Measurements from ENCODE around the gene LPCAT4. TPM values are rescaled to one million over a fixed set of nuclear protein-coding genes. Genes with fewer than 3 reads are reported as not detected.
"Not testable (repeated sequence)": the region's sequence is repeated elsewhere in the genome, so short reads cannot be mapped to it uniquely, and the experiment has no call there.

LPCAT4 gene
- 82.4 TPM for total RNA-seq
- long read RNA-seq, transcript LPCAT4-201 (14 exons, 2,262 nt), result major isoform, 62 of 105 reads
- long read RNA-seq, partial matches to known transcripts, result 30 of 105 reads
- long read RNA-seq, other reads (novel, unspliced or antisense), result 12 of 105 reads

- intact Hi-C loops (cut with DNase I), result loop anchor here (1.0 to 10.0 kb wide), 2 partner anchors 24 to 123 kb away; partner anchors contain the start of genes NOP10 and NUTM1
- ATAC-seq (ENCODE audit: poor library complexity), result peak; percentile 96
- DNase-seq, result peak; percentile 94
These were observed at the start of gene LPCAT4 for GRCh38 chr15:34367101-34368081. Gene LPCAT4, minus strand, starts transcription at chr15:34367196. Its CDS starts 96 bp downstream, at chr15:34367100.

GRCh38 chr15:34409511-34409910, 42.5 kb upstream of the LPCAT4 start:
- intact Hi-C loops (cut with DNase I); DNase-seq; ATAC-seq (ENCODE audit: poor library complexity): not testable (repeated sequence)

GRCh38 chr15:34408973-34409372, 42.0 kb upstream of the LPCAT4 start:
- DNase-seq; ATAC-seq (ENCODE audit: poor library complexity); intact Hi-C loops (cut with DNase I): not testable (repeated sequence)

GRCh38 chr15:34403899-34404298, 36.9 kb upstream of the LPCAT4 start:
- ATAC-seq (ENCODE audit: poor library complexity); DNase-seq; intact Hi-C loops (cut with DNase I): not testable (repeated sequence)

- intact Hi-C loops (cut with DNase I); ATAC-seq (ENCODE audit: poor library complexity); DNase-seq: not testable (repeated sequence)
These were observed 36.2 kb upstream of the LPCAT4 start for GRCh38 chr15:34403160-34403598.

GRCh38 chr15:34397637-34398259, 30.8 kb upstream of the LPCAT4 start:
- DNase-seq; intact Hi-C loops (cut with DNase I); ATAC-seq (ENCODE audit: poor library complexity): not testable (repeated sequence)

GRCh38 chr15:34392981-34393380, 26.0 kb upstream of the LPCAT4 start:
- ATAC-seq (ENCODE audit: poor library complexity); intact Hi-C loops (cut with DNase I); DNase-seq: not testable (repeated sequence)

GRCh38 chr15:34389594-34390086, 22.6 kb upstream of the LPCAT4 start:
- DNase-seq; intact Hi-C loops (cut with DNase I); ATAC-seq (ENCODE audit: poor library complexity): not testable (repeated sequence)

GRCh38 chr15:34381829-34382521, 15.0 kb upstream of the LPCAT4 start:
- DNase-seq; intact Hi-C loops (cut with DNase I): not testable (repeated sequence)
- ATAC-seq (ENCODE audit: poor library complexity), result peak; percentile 70

GRCh38 chr15:34380491-34380890, 13.5 kb upstream of the LPCAT4 start:
- ATAC-seq (ENCODE audit: poor library complexity); intact Hi-C loops (cut with DNase I); DNase-seq: not testable (repeated sequence)

- intact Hi-C loops (cut with DNase I), result no loop called here
- ATAC-seq (ENCODE audit: poor library complexity) (no peak), DNase-seq (no peak)
These were observed 9.9 kb upstream of the LPCAT4 start for GRCh38 chr15:34376856-34377255.

- ATAC-seq (ENCODE audit: poor library complexity); DNase-seq; intact Hi-C loops (cut with DNase I): not testable (repeated sequence)
These were observed 8.5 kb upstream of the LPCAT4 start for GRCh38 chr15:34375541-34375940.

GRCh38 chr15:34374816-34375215, 7.8 kb upstream of the LPCAT4 start:
- ATAC-seq (ENCODE audit: poor library complexity), result no peak
- intact Hi-C loops (cut with DNase I), result no loop called here
- no peak for DNase-seq

- ATAC-seq (ENCODE audit: poor library complexity) (no peak), DNase-seq (no peak)
- intact Hi-C loops (cut with DNase I), result no loop called here
These were observed 7.0 kb upstream of the LPCAT4 start for GRCh38 chr15:34373951-34374350.

- no peak for DNase-seq
- intact Hi-C loops (cut with DNase I), result no loop called here
- no peak for ATAC-seq (ENCODE audit: poor library complexity)
These were observed 3.6 kb upstream of the LPCAT4 start for GRCh38 chr15:34370643-34371042.

- intact Hi-C loops (cut with DNase I), result no loop called here
- DNase-seq (no peak), ATAC-seq (ENCODE audit: poor library complexity) (no peak)
These were observed 3.1 kb upstream of the LPCAT4 start for GRCh38 chr15:34370129-34370528.

GRCh38 chr15:34366271-34367065, 528 bp downstream of the LPCAT4 start:
- ATAC-seq (ENCODE audit: poor library complexity), result peak; percentile 71
- intact Hi-C loops (cut with DNase I), result loop anchor here (1.0 to 10.0 kb wide), 2 partner anchors 23 to 122 kb away; partner anchors contain the start of genes NOP10 and NUTM1

More at GRCh38 chr15:34366271-34367065, 528 bp downstream of the LPCAT4 start:
- peak; percentile 83 for DNase-seq

Data from Right ventricle myocardium superior (tissue), 1 donor.